ENCODE data around the gene TSC2. TPM values are rescaled to one million over a fixed set of nuclear protein-coding genes. Genes with fewer than 3 reads are reported as not detected.
A peak's percentile ranks its signal among the peaks of the same experiment; 100 is the strongest.

TSC2 gene
- polyA plus RNA-seq, 3 donors, result 11.7 to 95.1 (median 20.8) TPM

GRCh38 chr16:2005646-2006045, 42.1 kb upstream of the TSC2 start:
- no peak overlapping the region for H3K27ac ChIP-seq (ENCODE audit: low read depth in 1 of 2, low read length in 2 of 2)
- H3K27me3 Mint-ChIP-seq (ENCODE audit: low read depth in 3 of 3), result peaks cover 0 to 1% (median 0%) of the 10 kb centered on the region in 3 donors
- H3K4me1 Mint-ChIP-seq, result peaks cover 50% of the 10 kb centered on the region
- no peak overlapping the region for H3K4me3 Mint-ChIP-seq
- intact Hi-C loops (cut with micrococcal nuclease), result loop anchor here (5.0 to 10.0 kb wide), 4 partner anchors 42 to 249 kb away; partner anchors contain the start of genes ECI1 (in 1 of the 2), NTHL1 (in 1 of the 2) and TSC2 (in 1 of the 2)
- no peak overlapping the region for H3K9ac ChIP-seq (ENCODE audit: insufficient read depth, low read length, poor library complexity, severe bottlenecking)
- H3K4me1 ChIP-seq (ENCODE audit: control insufficient read depth in 1 of 2, insufficient read depth in 2 of 2, low read length in 2 of 2), result peaks cover 38 to 64% of the 10 kb centered on the region in 2 donors
- no peaks in the 10 kb centered on the region for H3K9me3 ChIP-seq (replicated peaks in 1 of 2; ENCODE audit: control insufficient read depth in 1 of 2, insufficient read depth in 1 of 2, low read length in 2 of 2)
- H3K27me3 ChIP-seq (ENCODE audit: control insufficient read depth in 2 of 2, insufficient read depth in 2 of 2, low read length in 2 of 2), result no peaks in the 10 kb centered on the region
- H3K4me3 ChIP-seq (replicated peaks in 1 of 3; ENCODE audit: low read depth in 2 of 3, low read length in 3 of 3), result no peak overlapping the region
- H2AFZ ChIP-seq (ENCODE audit: insufficient read depth, low read depth, low read length, poor library complexity, severe bottlenecking), result no peak overlapping the region
- no peak overlapping the region for H3K4me2 ChIP-seq (replicated peaks; ENCODE audit: extremely low read depth, low read length, poor library complexity, severe bottlenecking)
- TF ChIP-seq CTCF (IDR thresholded peaks at IDR 0.05), result peak; percentile 65
- peaks cover 67% of the 10 kb centered on the region for H4K20me1 ChIP-seq (ENCODE audit: insufficient read depth, low read length)
- H3K36me3 ChIP-seq (replicated peaks in 1 of 2; ENCODE audit: control insufficient read depth in 1 of 2, insufficient read depth in 2 of 2, low read length in 2 of 2), result peaks cover 26 to 29% of the 10 kb centered on the region in 2 donors
- WGBS (ENCODE audit: insufficient coverage), result 34% methylated on average over 20 of the region's 21 CpGs
- peaks cover 20 to 29% of the 10 kb centered on the region in 2 donors for H3K36me3 Mint-ChIP-seq
- peaks cover 0 to 2% (median 0%) of the 10 kb centered on the region in 7 donors for H3K9me3 Mint-ChIP-seq
- H3K79me2 ChIP-seq (ENCODE audit: insufficient read depth, low read length), result peaks cover 60% of the 10 kb centered on the region
- H3K27ac Mint-ChIP-seq, result peak overlapping the region in 1 of 7 donors; percentile 23
- DNase-seq, result peak in 2 of 3 donors; percentile 33 to 41

GRCh38 chr16:2006317-2006716, 41.5 kb upstream of the TSC2 start:
- Histone ChIP-seq H3K9ac (ENCODE audit: insufficient read depth, low read length, poor library complexity, severe bottlenecking) (no peak overlapping the region), H3K27ac (ENCODE audit: low read depth in 1 of 2, low read length in 2 of 2) (no peak overlapping the region), H3K79me2 (ENCODE audit: insufficient read depth, low read length) (peaks cover 60% of the 10 kb centered on the region), H3K9me3 (replicated peaks in 1 of 2; ENCODE audit: control insufficient read depth in 1 of 2, insufficient read depth in 1 of 2, low read length in 2 of 2) (no peaks in the 10 kb centered on the region), H3K4me3 (replicated peaks in 1 of 3; ENCODE audit: low read depth in 2 of 3, low read length in 3 of 3) (no peak overlapping the region), H3K36me3 (replicated peaks in 1 of 2; ENCODE audit: control insufficient read depth in 1 of 2, insufficient read depth in 2 of 2, low read length in 2 of 2) (peaks cover 22 to 23% of the 10 kb centered on the region in 2 donors), H3K4me1 (ENCODE audit: control insufficient read depth in 1 of 2, insufficient read depth in 2 of 2, low read length in 2 of 2) (peaks cover 40 to 67% of the 10 kb centered on the region in 2 donors), H4K20me1 (ENCODE audit: insufficient read depth, low read length) (peaks cover 67% of the 10 kb centered on the region), H3K4me2 (replicated peaks; ENCODE audit: extremely low read depth, low read length, poor library complexity, severe bottlenecking) (no peak overlapping the region), H2AFZ (ENCODE audit: insufficient read depth, low read depth, low read length, poor library complexity, severe bottlenecking) (no peak overlapping the region), H3K27me3 (ENCODE audit: control insufficient read depth in 2 of 2, insufficient read depth in 2 of 2, low read length in 2 of 2) (no peaks in the 10 kb centered on the region)
- whole genome bisulfite sequencing (ENCODE audit: insufficient coverage), result 93% methylated on average over 6 of the region's 8 CpGs
- no peak for TF ChIP-seq CTCF (IDR thresholded peaks at IDR 0.05)
- Mint-ChIP-seq H3K9me3 (peaks cover 0 to 2% (median 0%) of the 10 kb centered on the region in 7 donors), H3K4me3 (no peak overlapping the region), H3K27ac (peak overlapping the region in 1 of 7 donors; percentile 75), H3K4me1 (peaks cover 50% of the 10 kb centered on the region), H3K36me3 (peaks cover 14 to 22% of the 10 kb centered on the region in 2 donors), H3K27me3 (ENCODE audit: low read depth in 3 of 3) (peaks cover 0 to 1% (median 0%) of the 10 kb centered on the region in 3 donors)
- intact Hi-C loops (cut with micrococcal nuclease), result loop anchor here (5.0 to 10.0 kb wide), 4 partner anchors 41 to 248 kb away; partner anchors contain the start of genes ECI1 (in 1 of the 2), NTHL1 (in 1 of the 2) and TSC2 (in 1 of the 2)
- DNase-seq, result no peak

All from CD14-positive monocyte (primary cell).